Left lobe of liver (tissue), 2 donors: ENCODE measurements around the gene THBS3. TPM values are rescaled to one million over a fixed set of nuclear protein-coding genes. Genes with fewer than 3 reads are reported as not detected.
A peak's percentile ranks its signal among the peaks of the same experiment; 100 is the strongest.
"Not testable (repeated sequence)": the region's sequence is repeated elsewhere in the genome, so short reads cannot be mapped to it uniquely, and the experiment has no call there.

Experiments used
- ATAC-seq: fragments of 200-7000 bp; cut with Tn5 transposase; one replicate; pipeline ENCODE4 v1.9.1; 2020; ENCODE audit warnings: mild to moderate bottlenecking, moderate library complexity
- DNase-seq: peaks from one replicate; pipeline ENCODE4 v3.0.0-alpha.2; 2020; ENCODE audit warnings: low spot score
- total RNA-seq: library from RNA; stranded (reverse); gene quantifications from one replicate; pipeline ENCODE4 v1.2.1, GENCODE V29; 2021
- donor health status: DM: no; HTN: no; CAD: no; lungs with moderate emphysema.
- donor health status: DM: no; HTN: yes; CAD: no.

The THBS3 gene
- total RNA-seq, 1 donor from 2014 or later, result 16.8 TPM

- no peak for ATAC-seq
- DNase-seq, result no peak
These were observed 15.1 kb downstream of the THBS3 start for GRCh38 chr1:155192346-155193274.

- DNase-seq (no peak), ATAC-seq (no peak)
These were observed 15.8 kb downstream of the THBS3 start for GRCh38 chr1:155191904-155192303.

- not testable (repeated sequence) for DNase-seq, ATAC-seq
These were observed 17.8 kb downstream of the THBS3 start for GRCh38 chr1:155189926-155190325.

GRCh38 chr1:155188268-155188667 is 19.4 kb downstream of the THBS3 start:
- DNase-seq (no peak), ATAC-seq (no peak)

DNA sequence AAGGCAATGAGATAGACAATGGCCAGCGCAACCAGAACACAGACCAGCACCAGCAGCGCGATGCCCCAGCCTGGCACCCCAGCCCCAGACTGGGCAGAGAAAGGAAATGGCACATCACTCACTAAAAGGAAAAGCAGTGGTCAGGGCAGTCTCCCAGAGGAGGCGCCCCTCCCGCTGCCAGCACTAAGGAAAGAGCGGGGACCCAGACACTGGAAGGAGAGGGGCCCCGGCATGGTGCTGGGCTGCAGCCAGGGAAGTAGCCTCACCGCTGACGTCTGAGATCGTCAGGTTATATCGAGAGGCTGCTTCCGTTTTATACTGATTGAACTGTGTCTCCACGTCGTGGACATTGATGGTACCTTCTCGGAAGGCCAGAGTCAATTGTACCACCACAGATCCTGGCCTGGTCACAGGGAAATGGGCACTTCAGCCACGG is 20.2 kb downstream of the THBS3 start:
- no peak for DNase-seq
- no peak for ATAC-seq

- DNase-seq (no peak), ATAC-seq (no peak)
These were observed 20.8 kb downstream of the THBS3 start for GRCh38 chr1:155186794-155187455.

GRCh38 chr1:155186067-155186793 is 21.5 kb downstream of the THBS3 start:
- DNase-seq, result no peak
- no peak for ATAC-seq

DNA sequence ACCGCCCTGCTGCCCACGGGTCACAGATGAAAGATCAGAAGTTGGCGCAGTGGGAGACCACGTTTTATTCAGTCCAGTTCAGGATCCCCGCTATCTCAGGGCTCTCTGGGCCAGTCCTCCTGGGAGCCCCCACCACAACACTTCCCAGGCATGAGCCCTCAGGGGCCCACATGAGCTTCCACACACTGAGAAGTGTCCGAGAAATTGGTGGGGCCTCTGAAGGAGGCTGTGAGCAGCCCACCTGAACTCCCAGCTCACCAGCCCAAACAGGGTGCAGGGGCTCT is 22.0 kb downstream of the THBS3 start:
- DNase-seq, result no peak
- no peak for ATAC-seq

GRCh38 chr1:155184835-155185782 is 22.6 kb downstream of the THBS3 start:
- DNase-seq, result peak; percentile 41
- peak; percentile 57 for ATAC-seq

DNA sequence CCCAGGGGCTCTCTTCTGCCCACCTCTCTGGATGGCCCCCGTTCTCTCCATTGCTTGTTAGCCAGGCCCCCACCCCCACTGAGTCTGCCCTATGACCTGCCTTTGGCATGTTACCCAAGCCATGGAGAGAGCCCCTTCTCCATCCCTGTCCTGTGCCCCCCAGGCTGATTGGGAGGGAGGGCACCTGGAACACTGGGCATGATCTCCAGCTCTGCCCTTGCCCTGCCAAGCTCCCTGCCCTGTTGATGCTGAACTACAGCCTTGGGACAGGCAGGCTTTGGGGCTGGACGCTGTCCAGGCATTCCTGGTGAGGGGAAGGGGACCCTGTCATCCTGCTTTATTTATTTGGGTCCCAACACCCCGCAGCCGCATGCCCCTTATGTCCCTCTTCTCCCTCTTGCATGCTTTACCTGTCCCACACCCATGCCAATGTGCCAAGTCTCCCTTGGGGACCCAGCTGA is 23.3 kb downstream of the THBS3 start:
- peak; percentile 43 for DNase-seq
- ATAC-seq, result no peak

DNA sequence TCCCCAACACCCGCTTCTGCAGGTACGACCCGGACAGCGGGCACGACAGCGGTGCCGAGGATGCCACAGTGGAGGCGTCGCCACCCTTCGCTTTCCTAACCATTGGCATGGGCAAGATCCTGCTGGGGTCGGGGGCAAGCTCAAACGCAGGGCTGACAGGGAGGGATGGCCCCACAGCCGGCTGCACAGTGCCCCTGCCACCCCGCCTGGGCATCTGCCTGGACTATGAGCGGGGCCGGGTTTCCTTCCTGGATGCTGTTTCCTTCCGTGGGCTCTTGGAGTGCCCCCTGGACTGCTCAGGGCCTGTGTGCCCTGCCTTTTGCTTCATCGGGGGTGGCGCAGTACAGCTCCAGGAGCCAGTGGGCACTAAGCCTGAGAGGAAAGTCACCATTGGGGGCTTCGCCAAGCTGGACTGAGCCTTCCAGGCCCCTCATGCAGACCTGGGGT is 23.9 kb downstream of the THBS3 start:
- ATAC-seq (no peak), DNase-seq (peak; percentile 40)

- ATAC-seq (no peak), DNase-seq (no peak)
These were observed 25.6 kb downstream of the THBS3 start for GRCh38 chr1:155182052-155182550.

GRCh38 chr1:155181371-155182051 is 26.2 kb downstream of the THBS3 start:
- ATAC-seq, result no peak
- peak; percentile 41 for DNase-seq

GRCh38 chr1:155179112-155180031 is 28.3 kb downstream of the THBS3 start:
- peak; percentile 48 for DNase-seq
- no peak for ATAC-seq

GRCh38 chr1:155178441-155179111 is 29.1 kb downstream of the THBS3 start:
- ATAC-seq (no peak), DNase-seq (peak; percentile 46)

- DNase-seq (peak; percentile 44), ATAC-seq (no peak)
These were observed 29.8 kb downstream of the THBS3 start for GRCh38 chr1:155177918-155178281.

- DNase-seq, result peak; percentile 45
- no peak for ATAC-seq
These were observed 30.3 kb downstream of the THBS3 start for GRCh38 chr1:155177192-155177917.
